GM21825 (cell line): ENCODE data around the gene TASP1.
A peak's percentile ranks its signal among the peaks of the same experiment; 100 is the strongest.
"Not testable (repeated sequence)": the region's sequence is repeated elsewhere in the genome, so short reads cannot be mapped to it uniquely, and the experiment has no call there.

Experiments used
- ATAC-seq: cut with Tn5 transposase; IDR thresholded peaks from one replicate; pipeline ENCODE4 v1.9.1; 2021; ENCODE audit warnings: mild to moderate bottlenecking, moderate library complexity; ENCODE audit not compliant: unreplicated experiment

Gene TASP1

GRCh38 chr20:13507646-13508045 lies 131.1 kb downstream of the TASP1 start:
- no peak for ATAC-seq

DNA sequence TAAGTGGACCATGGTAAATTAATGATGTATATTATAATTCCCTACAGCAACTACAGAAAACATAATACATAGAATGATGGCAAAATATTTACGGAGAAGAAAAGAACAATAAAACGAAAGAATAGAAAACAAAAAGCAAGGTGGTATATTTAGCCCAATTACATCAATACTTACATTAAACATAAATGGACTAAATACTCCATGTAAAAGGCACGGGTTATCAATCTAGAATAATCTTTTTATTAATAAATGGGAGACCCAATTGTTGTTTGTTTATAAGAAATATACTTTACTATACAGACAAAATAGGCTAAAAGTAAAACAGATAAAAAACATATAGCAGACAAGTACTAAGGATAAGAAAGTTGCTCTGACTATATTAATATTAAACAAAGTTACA lies 137.2 kb downstream of the TASP1 start:
- no peak for ATAC-seq

DNA sequence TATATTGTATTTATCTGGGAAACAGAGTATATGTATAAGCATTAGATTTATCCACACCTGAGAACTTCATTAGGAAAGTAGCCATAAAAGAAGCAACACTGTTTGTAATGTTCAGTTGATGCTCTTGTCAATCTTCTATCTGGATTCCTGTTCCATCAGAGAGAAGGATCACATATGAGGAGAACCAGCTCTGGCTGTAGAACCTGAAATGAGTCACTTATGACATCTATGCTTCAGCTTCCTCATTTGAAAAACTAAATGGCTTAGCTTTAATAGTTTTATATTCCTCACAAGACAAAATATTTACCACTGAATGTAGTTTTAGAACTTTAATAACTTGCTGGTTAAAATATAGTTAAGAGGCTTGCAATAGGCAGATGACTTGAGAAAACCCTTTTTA lies 144.7 kb downstream of the TASP1 start:
- ATAC-seq, result no peak

- ATAC-seq, result no peak
Observed at GRCh38 chr20:13493143-13493542, 145.6 kb downstream of the TASP1 start.

- no peak for ATAC-seq
Observed at GRCh38 chr20:13492001-13492481, 146.7 kb downstream of the TASP1 start.

DNA sequence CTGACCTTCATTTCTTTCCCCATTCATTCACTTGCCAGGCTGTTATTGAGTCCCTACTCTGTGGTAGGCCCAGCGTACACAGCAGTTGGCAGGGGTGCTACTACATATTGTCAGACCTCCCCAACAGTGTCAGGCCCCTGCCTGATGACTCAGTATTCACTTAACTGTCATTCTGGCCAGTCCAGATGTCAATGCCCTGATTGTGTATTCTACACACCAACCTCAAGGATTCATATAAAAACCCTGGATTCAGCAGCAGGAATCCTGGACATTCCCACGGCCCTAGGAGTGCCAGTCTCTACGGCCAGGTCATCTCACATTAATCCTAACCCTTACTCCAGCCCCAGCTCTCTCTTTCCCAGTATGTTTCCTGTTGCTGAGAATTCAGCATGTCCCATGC lies 151.5 kb downstream of the TASP1 start:
- no peak for ATAC-seq

DNA sequence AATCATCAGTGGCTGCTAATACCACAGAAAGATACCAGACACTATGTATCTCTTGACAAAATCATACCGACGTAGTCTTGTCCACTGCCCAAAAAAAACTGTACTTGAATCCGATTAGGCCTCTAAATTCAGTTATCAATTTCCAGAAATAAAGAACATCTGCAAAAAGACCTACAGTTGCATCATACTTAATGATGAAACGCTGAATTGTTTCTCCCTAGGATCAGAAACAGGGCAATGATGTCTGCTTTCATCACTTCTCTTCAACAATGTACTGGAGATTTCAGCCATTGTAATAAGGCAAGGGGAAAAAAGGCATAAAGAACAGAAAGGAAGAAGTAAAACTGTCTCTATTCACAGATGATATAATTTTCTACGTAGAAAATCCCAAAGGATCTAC lies 152.0 kb downstream of the TASP1 start:
- ATAC-seq, result no peak

DNA sequence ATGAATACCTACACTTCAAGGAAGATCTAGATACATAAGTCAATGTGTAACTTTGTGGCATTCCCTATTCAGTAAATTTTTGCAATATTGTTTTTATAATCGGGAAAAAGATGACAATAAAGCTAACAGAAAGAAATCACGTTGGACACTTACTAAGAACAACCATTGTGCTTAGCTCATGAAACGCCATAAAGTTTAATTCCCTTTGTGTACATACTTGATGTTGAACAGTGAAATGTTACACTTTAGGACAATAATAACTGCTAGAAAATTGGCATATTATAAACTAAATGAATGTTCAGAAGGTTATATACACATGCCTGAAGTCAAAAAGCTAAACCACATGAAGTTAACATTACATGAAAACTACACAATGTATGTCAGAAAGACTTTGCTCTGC lies 153.2 kb downstream of the TASP1 start:
- no peak for ATAC-seq

- not testable (repeated sequence) for ATAC-seq
Observed at GRCh38 chr20:13485019-13485418, 153.7 kb downstream of the TASP1 start.

- not testable (repeated sequence) for ATAC-seq
Observed at GRCh38 chr20:13483472-13483871, 155.3 kb downstream of the TASP1 start.

DNA sequence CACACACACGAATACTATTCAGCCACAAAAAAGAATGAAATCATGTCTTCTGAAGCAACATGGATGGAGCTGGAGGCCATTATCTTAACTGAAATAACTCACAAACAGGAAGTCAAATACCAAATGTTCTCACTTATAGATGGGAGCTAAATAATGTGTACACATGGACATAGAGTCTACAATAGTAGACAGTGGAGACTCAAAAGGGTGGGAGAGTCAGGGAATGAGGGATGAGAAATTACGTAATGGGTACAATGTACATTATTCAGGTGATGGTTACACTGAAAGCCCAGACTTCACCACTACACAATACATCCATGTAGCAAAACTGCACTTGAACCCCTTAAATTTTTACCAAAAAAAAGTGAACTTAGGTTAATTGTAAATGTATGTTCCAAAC lies 160.4 kb downstream of the TASP1 start:
- no peak for ATAC-seq

DNA sequence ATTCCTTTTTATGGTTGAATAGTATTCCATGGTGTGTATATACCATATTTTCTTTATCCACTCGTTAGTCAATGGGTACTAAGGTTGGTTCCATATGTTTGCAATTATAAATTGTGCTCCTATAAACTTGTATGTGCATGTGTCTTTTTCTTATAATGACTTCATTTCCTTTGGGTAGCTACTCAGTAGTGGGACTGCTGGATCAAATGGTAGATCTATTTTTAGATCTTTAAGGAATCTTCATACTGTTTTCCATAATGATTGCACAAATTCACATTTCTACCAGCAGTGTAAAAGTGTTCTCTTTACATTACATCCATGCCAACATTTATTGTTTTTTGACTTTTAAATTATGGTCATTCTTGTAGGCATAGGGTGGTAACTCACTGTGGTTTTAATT lies 164.3 kb downstream of the TASP1 start:
- ATAC-seq, result no peak

- no peak for ATAC-seq
Observed at GRCh38 chr20:13469262-13469661, 169.5 kb downstream of the TASP1 start.

GRCh38 chr20:13468166-13468565 lies 170.6 kb downstream of the TASP1 start:
- ATAC-seq, result no peak

- ATAC-seq, result no peak
Observed at GRCh38 chr20:13464702-13465101, 174.0 kb downstream of the TASP1 start.

DNA sequence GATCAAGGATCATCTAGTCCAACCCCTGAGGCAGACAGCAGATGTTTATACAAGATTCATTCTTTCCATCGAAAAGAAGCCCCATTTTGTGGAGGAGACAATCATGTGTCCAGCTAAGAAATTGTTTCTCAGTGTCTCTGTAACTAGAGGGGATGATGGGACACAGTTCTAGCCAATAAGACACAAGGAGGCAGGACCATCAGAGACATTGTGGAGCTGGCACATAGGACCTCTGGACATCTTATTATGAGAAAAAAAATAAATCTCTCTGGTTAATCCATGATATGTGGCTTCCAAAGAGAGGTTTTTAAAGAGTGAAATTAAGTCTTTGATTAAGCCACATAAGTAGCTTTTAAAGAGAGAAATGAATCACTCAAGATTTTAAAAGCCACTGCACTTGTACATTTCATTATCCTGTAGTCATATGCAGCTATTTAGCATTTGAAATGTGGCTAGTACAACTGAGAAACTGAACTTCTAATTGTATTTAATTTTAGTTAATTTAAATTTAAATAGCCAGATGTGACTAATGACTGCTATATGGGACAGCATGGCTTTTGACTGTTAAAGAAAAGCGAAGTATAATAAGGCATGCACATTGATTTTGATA lies 176.8 kb downstream of the TASP1 start:
- ATAC-seq, result no peak

- ATAC-seq, result peak; percentile 82
Observed at GRCh38 chr20:13458860-13459451, 179.8 kb downstream of the TASP1 start.

GRCh38 chr20:13457487-13457886 lies 181.2 kb downstream of the TASP1 start:
- ATAC-seq, result no peak

GRCh38 chr20:13455713-13456112 lies 183.0 kb downstream of the TASP1 start:
- no peak for ATAC-seq

- no peak for ATAC-seq
Observed at GRCh38 chr20:13453367-13453766, 185.4 kb downstream of the TASP1 start.

DNA sequence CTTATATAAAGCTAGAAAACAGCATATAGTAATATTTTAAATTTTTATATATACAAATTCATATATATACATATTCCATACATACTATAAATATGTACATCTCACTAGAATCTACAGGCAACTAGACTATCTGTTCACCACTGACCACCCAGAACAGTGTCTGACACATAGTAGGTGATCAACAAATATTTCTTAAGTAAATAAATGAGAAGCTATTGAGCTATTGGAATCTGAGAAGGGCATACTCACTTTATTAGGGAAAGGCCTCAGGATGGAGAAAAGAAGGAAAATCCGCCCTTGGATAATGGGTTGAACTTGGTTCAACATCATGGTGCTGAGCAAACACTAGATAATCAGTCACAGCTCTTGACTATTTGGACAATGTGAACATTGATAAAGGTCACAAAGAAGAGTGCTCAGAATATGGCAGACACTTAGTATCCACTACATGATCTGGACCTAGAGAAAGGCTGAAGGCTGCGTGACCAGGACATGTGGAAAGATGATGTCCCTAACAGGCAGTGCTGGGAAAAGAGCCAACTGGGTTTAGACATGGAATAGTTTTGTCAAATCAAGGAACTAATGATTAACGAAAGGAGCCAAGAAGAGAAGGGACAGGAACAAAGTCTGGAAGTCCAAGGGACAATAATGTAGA lies 186.1 kb downstream of the TASP1 start:
- ATAC-seq, result no peak

DNA sequence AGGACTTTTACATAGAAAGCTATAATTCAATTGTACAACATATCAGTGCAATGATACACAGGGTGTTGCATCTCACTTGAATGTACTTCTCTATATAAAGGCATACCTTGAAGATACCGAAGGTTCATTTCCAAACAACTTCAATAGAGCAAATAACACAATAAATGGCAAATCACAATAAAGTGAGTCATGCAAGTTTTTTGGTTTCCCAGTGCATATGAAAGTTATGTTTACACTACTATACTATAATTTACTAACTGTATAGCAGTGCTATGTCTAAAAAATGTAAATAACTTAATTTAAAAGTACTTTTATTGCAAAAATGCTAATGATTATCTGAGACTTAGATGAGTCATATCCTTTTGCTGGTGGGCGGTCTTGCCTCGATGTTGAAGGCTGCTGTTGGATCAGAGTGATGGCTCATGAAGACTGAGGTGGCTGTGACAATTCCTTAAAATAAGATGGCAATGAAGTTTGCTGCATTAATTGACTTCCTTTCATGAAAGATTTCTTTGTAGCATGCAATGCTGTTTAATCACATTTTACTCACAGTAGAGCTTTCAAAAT lies 188.8 kb downstream of the TASP1 start:
- no peak for ATAC-seq
